PC-3 (cell line): ENCODE results near the gene NPHP3. TPM values are rescaled to one million over a fixed set of nuclear protein-coding genes. Genes with fewer than 3 reads are reported as not detected.

Source experiments
- ATAC-seq: fragments of 200-7000 bp; cut with Tn5 transposase; 2 replicates; pipeline ENCODE4 v1.9.1; 2020; ENCODE audit warnings: mild to moderate bottlenecking, moderate library complexity
- BruUV-seq: library from RNA; stranded (reverse); fragments of 400-500 nt; replicated peaks from 2 replicates; lab custom pipeline; 2021; lab: Mats Ljungman, UMichigan
- CTCF ChIA-PET: fragments of 300-600 bp; sonication (Branson Sonifier 250); formaldehyde crosslinking; loops from one replicate; lab custom pipeline; 2022; ENCODE audit warnings: antibody characterized with exemption; lab: Charles Lee
- POLR2A ChIA-PET: fragments of 300-600 bp; sonication (Branson Sonifier 250); formaldehyde crosslinking; loops from one replicate; lab custom pipeline; 2022; ENCODE audit warnings: antibody characterized with exemption; ENCODE audit not compliant: unreplicated experiment; lab: Charles Lee
- DNase-seq: peaks from one replicate; pipeline ENCODE4 v3.0.0-alpha.2; 2015
- H2AFZ ChIP-seq: fragments of 300-600 bp; sonication (generic); 2 replicates; pipeline ENCODE4 v1.6.0; 2016; ENCODE audit warnings: antibody characterized with exemption, low read length
- H3F3A ChIP-seq: fragments of 300-600 bp; sonication (generic); one replicate; pipeline ENCODE4 v1.6.0; 2017; ENCODE audit warnings: antibody characterized with exemption, low read length, control low read depth, mild to moderate bottlenecking; ENCODE audit not compliant: unreplicated experiment
- H3K27ac ChIP-seq: fragments of 300-600 bp; sonication (generic); 2 replicates; pipeline ENCODE4 v1.5.1; 2016; ENCODE audit warnings: mild to moderate bottlenecking, low read length
- H3K27me3 ChIP-seq: fragments of 300-600 bp; sonication (generic); 2 replicates; pipeline ENCODE4 v1.6.1; 2016; ENCODE audit warnings: low read length, mixed read lengths
- H3K36me3 ChIP-seq: fragments of 300-600 bp; sonication (generic); 2 replicates; pipeline ENCODE4 v1.6.1; 2016; ENCODE audit warnings: low read depth, mixed run types, low read length, mixed read lengths
- H3K4me1 ChIP-seq: fragments of 300-600 bp; sonication (generic); 2 replicates; pipeline ENCODE4 v1.5.1; 2016; ENCODE audit warnings: low read length; ENCODE audit not compliant: insufficient read depth
- H3K4me2 ChIP-seq: fragments of 300-600 bp; sonication (generic); 2 replicates; pipeline ENCODE4 v1.6.0; 2016; ENCODE audit warnings: low read length
- H3K4me3 ChIP-seq: fragments of 300-600 bp; sonication (generic); 2 replicates; pipeline ENCODE4 v1.5.1; 2016; ENCODE audit warnings: mild to moderate bottlenecking, low read length, mixed read lengths
- H3K79me2 ChIP-seq: fragments of 300-600 bp; sonication (generic); 2 replicates; pipeline ENCODE4 v1.6.1; 2017; ENCODE audit warnings: low read length, mixed read lengths
- H3K9ac ChIP-seq: fragments of 300-600 bp; sonication (generic); 2 replicates; pipeline ENCODE4 v1.6.0; 2016; ENCODE audit warnings: mild to moderate bottlenecking, low read length
- H3K9me2 ChIP-seq: fragments of 300-600 bp; sonication (generic); replicated peaks from 2 replicates; pipeline ENCODE4 v1.6.1; 2016; ENCODE audit warnings: mixed run types, low read length, mixed read lengths
- H3K9me3 ChIP-seq: fragments of 300-600 bp; sonication (generic); 2 replicates; pipeline ENCODE4 v1.6.1; 2016; ENCODE audit warnings: low read length, mixed read lengths
- H4K20me1 ChIP-seq: fragments of 300-600 bp; sonication (generic); 2 replicates; pipeline ENCODE4 v1.6.1; 2016; ENCODE audit warnings: low read length, mixed read lengths
- EZH2 ChIP-seq: fragments of 300-600 bp; sonication (generic); IDR thresholded peaks from one replicate; pipeline ENCODE4 v1.6.1; 2017; ENCODE audit warnings: antibody characterized with exemption, mild to moderate bottlenecking, low read length; ENCODE audit not compliant: unreplicated experiment
- EZH2phosphoT487 ChIP-seq: fragments of 300-600 bp; sonication (generic); IDR thresholded peaks from 2 replicates; pipeline ENCODE4 v1.6.1; 2018; ENCODE audit warnings: mild to moderate bottlenecking, antibody characterized with exemption, low read length, borderline replicate concordance
- intact Hi-C: fragments of 100-400 bp; cut with micrococcal nuclease; formaldehyde crosslinking; loops from 2 replicates; pipeline ENCODE4 v1.9.0; 2023
- total RNA-seq: library from RNA; depleted of rRNA; stranded (reverse); fragments of >200 nt; gene quantifications from 2 replicates; pipeline ENCODE4 v1.2.3, GENCODE V29; 2014
- TF ChIP-seq, protein P1 (sequence below): fragments of 300-600 bp; sonication (generic); conservative IDR thresholded peaks from 2 replicates; pipeline ENCODE4 v1.5.1; 2017; ENCODE audit warnings: antibody characterized with exemption, low read depth, mild to moderate bottlenecking, low read length

Gene NPHP3
- total RNA-seq, 1 experiment from 2014 or later, result 6.2 TPM

DNA sequence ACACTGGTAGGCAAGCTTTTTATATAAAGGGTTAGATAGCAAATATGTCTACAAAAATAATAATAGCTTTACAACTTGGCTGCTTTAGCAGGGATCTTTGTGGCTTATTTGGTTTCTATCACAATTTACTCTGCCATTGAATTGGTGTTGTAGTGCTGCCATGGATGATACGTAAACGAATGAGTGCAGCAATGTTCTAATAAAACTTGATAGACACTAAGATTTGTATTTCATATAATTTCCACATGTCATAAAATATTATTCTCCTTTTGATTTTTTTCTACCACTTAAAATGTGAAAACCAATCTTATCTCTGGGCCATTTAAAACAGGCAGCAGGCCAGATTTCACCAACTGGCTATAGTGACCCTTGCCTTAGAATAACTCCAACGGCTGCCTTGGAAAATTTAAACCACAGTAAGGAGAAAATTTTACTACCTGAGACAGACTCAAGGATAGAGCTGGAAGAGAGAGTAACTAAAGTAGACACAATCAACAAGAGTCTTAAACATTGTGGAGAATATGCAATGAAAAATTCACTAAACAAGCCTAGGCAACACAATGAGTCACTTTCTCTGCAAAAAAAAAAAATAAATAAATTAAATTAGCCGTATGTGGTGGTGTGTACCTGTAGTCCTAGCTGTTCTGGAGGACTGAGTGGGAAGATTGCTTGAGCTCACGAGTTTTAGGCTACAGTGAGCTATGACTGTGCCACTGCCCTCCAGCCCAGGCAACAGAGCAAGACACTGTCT, 8.1 kb downstream of the NPHP3 start:
- Histone ChIP-seq H3K9me2 (no peaks in the 10 kb centered on the region), H3K4me3 (no peak overlapping the region), H3K27me3 (no peaks in the 10 kb centered on the region), H3K9me3 (no peaks in the 10 kb centered on the region), H3K79me2 (no peaks in the 10 kb centered on the region), H3K36me3 (no peaks in the 10 kb centered on the region), H3K4me1 (no peaks in the 10 kb centered on the region), H3K27ac (no peak overlapping the region), H3K9ac (no peak overlapping the region), H3F3A (no peaks in the 10 kb centered on the region), H4K20me1 (no peaks in the 10 kb centered on the region), H2AFZ (no peak overlapping the region), H3K4me2 (no peak overlapping the region)
- DNase-seq (no peak), ATAC-seq (no peak)
- BruUV-seq, result no TSS peak
- intact Hi-C loops, result no loop called here
- ChIA-PET CTCF (no interaction called here), POLR2A (no interaction called here)
- TF ChIP-seq EZH2phosphoT487 (no peak), EZH2 (no peak)
- TF ChIP-seq, protein P1, sequence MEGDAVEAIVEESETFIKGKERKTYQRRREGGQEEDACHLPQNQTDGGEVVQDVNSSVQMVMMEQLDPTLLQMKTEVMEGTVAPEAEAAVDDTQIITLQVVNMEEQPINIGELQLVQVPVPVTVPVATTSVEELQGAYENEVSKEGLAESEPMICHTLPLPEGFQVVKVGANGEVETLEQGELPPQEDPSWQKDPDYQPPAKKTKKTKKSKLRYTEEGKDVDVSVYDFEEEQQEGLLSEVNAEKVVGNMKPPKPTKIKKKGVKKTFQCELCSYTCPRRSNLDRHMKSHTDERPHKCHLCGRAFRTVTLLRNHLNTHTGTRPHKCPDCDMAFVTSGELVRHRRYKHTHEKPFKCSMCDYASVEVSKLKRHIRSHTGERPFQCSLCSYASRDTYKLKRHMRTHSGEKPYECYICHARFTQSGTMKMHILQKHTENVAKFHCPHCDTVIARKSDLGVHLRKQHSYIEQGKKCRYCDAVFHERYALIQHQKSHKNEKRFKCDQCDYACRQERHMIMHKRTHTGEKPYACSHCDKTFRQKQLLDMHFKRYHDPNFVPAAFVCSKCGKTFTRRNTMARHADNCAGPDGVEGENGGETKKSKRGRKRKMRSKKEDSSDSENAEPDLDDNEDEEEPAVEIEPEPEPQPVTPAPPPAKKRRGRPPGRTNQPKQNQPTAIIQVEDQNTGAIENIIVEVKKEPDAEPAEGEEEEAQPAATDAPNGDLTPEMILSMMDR, result no peak

DNA sequence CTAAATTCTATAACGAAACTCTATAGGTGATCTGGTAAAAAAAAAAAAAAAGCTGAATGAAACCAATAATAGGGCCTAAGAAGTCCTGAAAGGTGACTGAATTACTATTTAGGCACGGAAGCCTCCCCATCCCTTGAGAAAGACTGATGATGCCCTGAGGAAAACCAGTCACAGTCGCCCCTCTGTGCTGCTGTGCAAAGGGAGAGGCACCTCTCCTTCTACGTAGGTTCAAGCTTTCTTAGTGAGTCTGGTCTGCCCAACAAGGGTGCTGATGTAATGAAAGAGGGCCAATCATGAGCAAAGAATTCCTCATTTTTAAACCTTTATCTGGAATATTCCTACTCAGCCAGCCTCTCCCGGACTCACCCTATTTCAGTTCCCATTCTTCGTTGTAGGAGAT, 11.9 kb downstream of the NPHP3 start:
- H3K4me1 ChIP-seq, result no peaks in the 10 kb centered on the region
- no peaks in the 10 kb centered on the region for H4K20me1 ChIP-seq
- no peak for ATAC-seq
- no peak overlapping the region for H3K9ac ChIP-seq
- DNase-seq, result no peak
- no peak overlapping the region for H2AFZ ChIP-seq
- no peak overlapping the region for H3K4me2 ChIP-seq
- POLR2A ChIA-PET, result no interaction called here
- intact Hi-C loops, result no loop called here
- no peaks in the 10 kb centered on the region for H3K9me2 ChIP-seq
- H3K4me3 ChIP-seq, result no peak overlapping the region
- no peaks in the 10 kb centered on the region for H3K9me3 ChIP-seq
- no peaks in the 10 kb centered on the region for H3K36me3 ChIP-seq
- TF ChIP-seq, protein P1, result no peak
- TF ChIP-seq EZH2 (no peak), EZH2phosphoT487 (no peak)
- BruUV-seq, result no TSS peak
- no peaks in the 10 kb centered on the region for H3K27me3 ChIP-seq
- CTCF ChIA-PET, result no interaction called here
- no peak overlapping the region for H3K27ac ChIP-seq
- no peaks in the 10 kb centered on the region for H3F3A ChIP-seq
- no peaks in the 10 kb centered on the region for H3K79me2 ChIP-seq

DNA sequence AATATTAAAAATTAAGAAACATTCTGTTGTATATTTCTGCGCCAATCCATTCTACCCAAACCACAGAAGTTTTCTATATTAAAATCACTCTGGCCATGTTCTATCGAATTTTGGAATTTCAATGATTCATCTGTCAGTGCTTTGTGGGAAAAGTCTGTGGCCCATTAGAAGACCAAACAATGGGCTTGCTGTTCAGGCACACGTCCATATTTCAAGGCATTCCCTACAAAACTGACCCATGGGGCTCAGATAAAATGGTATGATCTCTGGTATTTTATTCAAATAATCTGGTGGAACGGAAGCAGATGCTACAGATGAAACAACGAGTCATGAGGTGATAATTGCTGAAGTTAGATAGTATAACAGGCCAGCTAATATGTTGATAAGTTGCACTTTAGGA, 12.4 kb downstream of the NPHP3 start:
- Histone ChIP-seq H3K79me2 (no peaks in the 10 kb centered on the region), H4K20me1 (no peaks in the 10 kb centered on the region), H2AFZ (no peak overlapping the region), H3K9me2 (no peaks in the 10 kb centered on the region), H3K4me3 (no peak overlapping the region), H3K4me2 (no peak overlapping the region), H3K27me3 (no peaks in the 10 kb centered on the region), H3K9ac (no peak overlapping the region), H3K27ac (no peak overlapping the region), H3K9me3 (no peaks in the 10 kb centered on the region), H3K36me3 (no peaks in the 10 kb centered on the region), H3K4me1 (no peaks in the 10 kb centered on the region), H3F3A (no peaks in the 10 kb centered on the region)
- DNase-seq, result no peak
- no peak for ATAC-seq
- BruUV-seq, result no TSS peak
- intact Hi-C loops, result no loop called here
- CTCF ChIA-PET, result no interaction called here
- TF ChIP-seq, protein P1, result no peak
- TF ChIP-seq EZH2phosphoT487, result no peak
- no peak for TF ChIP-seq EZH2
- POLR2A ChIA-PET, result no interaction called here
